ENCODE measurements around the gene GPR17. TPM values are rescaled to one million over a fixed set of nuclear protein-coding genes. Genes with fewer than 3 reads are reported as not detected.

GPR17 gene
- total RNA-seq, 1 experiment from 2014 or later = not detected

- ChIA-PET CTCF (no interaction called here), POLR2A (no interaction called here)
- peaks cover 15% of the 10 kb centered on the region for H3K4me1 Mint-ChIP-seq (ENCODE audit: insufficient read depth, unreplicated experiment)
These were observed 21.6 kb upstream of the GPR17 start for GRCh38 chr2:127624320-127624755.

GRCh38 chr2:127624756-127625571 lies 21.0 kb upstream of the GPR17 start:
- peaks cover 10% of the 10 kb centered on the region for H3K4me1 Mint-ChIP-seq (ENCODE audit: insufficient read depth, unreplicated experiment)
- no peak overlapping the region for H3K4me3 Mint-ChIP-seq (ENCODE audit: unreplicated experiment)
- no peaks in the 10 kb centered on the region for H3K9me3 Mint-ChIP-seq (ENCODE audit: unreplicated experiment)
- H3K27ac Mint-ChIP-seq (ENCODE audit: low read depth, unreplicated experiment) = no peak overlapping the region
- intact Hi-C loops (cut with micrococcal nuclease) = no loop called here
- no peak for TF ChIP-seq CTCF (IDR thresholded peaks at IDR 0.05; ENCODE audit: unreplicated experiment)
- ChIA-PET CTCF (interaction anchor here (0.6 to 0.7 kb wide), 2 partner anchors 11 to 297 kb away, joined by 3 read pairs; no protein-coding TSS in a partner anchor), POLR2A (no interaction called here)
- no peaks in the 10 kb centered on the region for H3K27me3 Mint-ChIP-seq (ENCODE audit: insufficient read depth, unreplicated experiment)
- DNase-seq (ENCODE audit: unreplicated experiment) = no peak
- no TSS peak for BruUV-seq (replicated peaks)
- H3K36me3 Mint-ChIP-seq (ENCODE audit: insufficient read depth, unreplicated experiment) = no peaks in the 10 kb centered on the region

More at GRCh38 chr2:127624320-127624755, 21.6 kb upstream of the GPR17 start:
- H3K9me3 Mint-ChIP-seq (ENCODE audit: unreplicated experiment) = no peaks in the 10 kb centered on the region
- H3K4me3 Mint-ChIP-seq (ENCODE audit: unreplicated experiment) = no peak overlapping the region
- no peak for DNase-seq (ENCODE audit: unreplicated experiment)
- H3K27ac Mint-ChIP-seq (ENCODE audit: low read depth, unreplicated experiment) = no peak overlapping the region
- H3K27me3 Mint-ChIP-seq (ENCODE audit: insufficient read depth, unreplicated experiment) = no peaks in the 10 kb centered on the region
- no peak for TF ChIP-seq CTCF (IDR thresholded peaks at IDR 0.05; ENCODE audit: unreplicated experiment)
- intact Hi-C loops (cut with micrococcal nuclease) = no loop called here
- BruUV-seq (replicated peaks) = no TSS peak
- H3K36me3 Mint-ChIP-seq (ENCODE audit: insufficient read depth, unreplicated experiment) = no peaks in the 10 kb centered on the region

GRCh38 chr2:127625572-127625951 lies 20.4 kb upstream of the GPR17 start:
- CTCF ChIA-PET = interaction anchor here (0.5 kb wide), 1 partner anchor 109 kb away, joined by 3 read pairs; no protein-coding TSS in a partner anchor
- no peak for DNase-seq (ENCODE audit: unreplicated experiment)
- H3K36me3 Mint-ChIP-seq (ENCODE audit: insufficient read depth, unreplicated experiment) = no peaks in the 10 kb centered on the region
- no peak overlapping the region for H3K4me3 Mint-ChIP-seq (ENCODE audit: unreplicated experiment)
- POLR2A ChIA-PET = no interaction called here
- no peak for TF ChIP-seq CTCF (IDR thresholded peaks at IDR 0.05; ENCODE audit: unreplicated experiment)
- no TSS peak for BruUV-seq (replicated peaks)
- intact Hi-C loops (cut with micrococcal nuclease) = no loop called here
- no peaks in the 10 kb centered on the region for H3K9me3 Mint-ChIP-seq (ENCODE audit: unreplicated experiment)
- peaks cover 13% of the 10 kb centered on the region for H3K4me1 Mint-ChIP-seq (ENCODE audit: insufficient read depth, unreplicated experiment)
- H3K27me3 Mint-ChIP-seq (ENCODE audit: insufficient read depth, unreplicated experiment) = no peaks in the 10 kb centered on the region
- H3K27ac Mint-ChIP-seq (ENCODE audit: low read depth, unreplicated experiment) = no peak overlapping the region

- no peak overlapping the region for H3K27ac Mint-ChIP-seq (ENCODE audit: low read depth, unreplicated experiment)
- H3K4me3 Mint-ChIP-seq (ENCODE audit: unreplicated experiment) = no peak overlapping the region
- peaks cover 13% of the 10 kb centered on the region for H3K4me1 Mint-ChIP-seq (ENCODE audit: insufficient read depth, unreplicated experiment)
- no peaks in the 10 kb centered on the region for H3K36me3 Mint-ChIP-seq (ENCODE audit: insufficient read depth, unreplicated experiment)
- no TSS peak for BruUV-seq (replicated peaks)
- no peak for TF ChIP-seq CTCF (IDR thresholded peaks at IDR 0.05; ENCODE audit: unreplicated experiment)
- no peaks in the 10 kb centered on the region for H3K9me3 Mint-ChIP-seq (ENCODE audit: unreplicated experiment)
- ChIA-PET POLR2A (no interaction called here), CTCF (interaction anchor here (0.5 to 0.7 kb wide), 2 partner anchors 109 to 1723 kb away, joined by 3 read pairs; no protein-coding TSS in a partner anchor)
- no peak for DNase-seq (ENCODE audit: unreplicated experiment)
- intact Hi-C loops (cut with micrococcal nuclease) = no loop called here
- H3K27me3 Mint-ChIP-seq (ENCODE audit: insufficient read depth, unreplicated experiment) = no peaks in the 10 kb centered on the region
These were observed 19.8 kb upstream of the GPR17 start for GRCh38 chr2:127626175-127626574.
